Stomach (tissue), 4 donors: ENCODE results near the gene TMEM106B.

ENCODE experiments used
- CTCF ChIP-seq, 7 experiments: fragments of 450-650 bp in 4 of 7; fragments of 200-600 bp in 3 of 7; sonication (generic) in 3 of 7; IDR thresholded peaks; one replicate each; pipeline ENCODE4 v1.5.1; 2016 to 2019; ENCODE audit warnings: antibody characterized with exemption in 7 of 7, control low read depth in 2 of 7, mild to moderate bottlenecking in 1 of 7
- POLR2A ChIP-seq, 4 donors: fragments of 450-650 bp; IDR thresholded peaks; one replicate each; pipeline ENCODE4 v1.6.1; 2016; ENCODE audit warnings: antibody characterized with exemption in 4 of 4, control low read depth in 2 of 4, mild to moderate bottlenecking in 1 of 4, moderate library complexity in 1 of 4
- POLR2AphosphoS5 ChIP-seq, 3 donors: sonication (generic); formaldehyde crosslinking; IDR thresholded peaks; one replicate each; pipeline ENCODE4 v1.6.1; 2016; ENCODE audit warnings: antibody characterized with exemption in 3 of 3

- TF ChIP-seq CTCF (IDR thresholded peaks at IDR 0.05) (no peak), POLR2AphosphoS5 (IDR thresholded peaks at IDR 0.05) (no peak), POLR2A (IDR thresholded peaks at IDR 0.05) (no peak)
These were observed 37.4 kb upstream of the TMEM106B start for GRCh38 chr7:12173671-12174070.
